Keratinocyte (primary cell): ENCODE data around the gene MUC4.

Experiments used
- EZH2 ChIP-seq: IDR thresholded peaks from one replicate; pipeline ENCODE4 v1.6.1; 2012; ENCODE audit warnings: inconsistent platforms, mild to moderate bottlenecking, low read length, moderate library complexity
- TF ChIP-seq, protein P1 (sequence below), 3 experiments: IDR thresholded peaks in 1 of 3; conservative IDR thresholded peaks in 1 of 3; optimal IDR thresholded peaks in 1 of 3; 2 replicates in 2 of 3; 3 replicates in 1 of 3; pipeline versions ENCODE3 to v1.5.1; 2011; ENCODE audit warnings: low read length in 3 of 3, mild to moderate bottlenecking in 3 of 3, moderate library complexity in 2 of 3, control low read depth in 1 of 3, inconsistent platforms in 1 of 3; ENCODE audit not compliant: insufficient read depth in 2 of 3; ENCODE audit errors: extremely low read depth in 1 of 3

DNA sequence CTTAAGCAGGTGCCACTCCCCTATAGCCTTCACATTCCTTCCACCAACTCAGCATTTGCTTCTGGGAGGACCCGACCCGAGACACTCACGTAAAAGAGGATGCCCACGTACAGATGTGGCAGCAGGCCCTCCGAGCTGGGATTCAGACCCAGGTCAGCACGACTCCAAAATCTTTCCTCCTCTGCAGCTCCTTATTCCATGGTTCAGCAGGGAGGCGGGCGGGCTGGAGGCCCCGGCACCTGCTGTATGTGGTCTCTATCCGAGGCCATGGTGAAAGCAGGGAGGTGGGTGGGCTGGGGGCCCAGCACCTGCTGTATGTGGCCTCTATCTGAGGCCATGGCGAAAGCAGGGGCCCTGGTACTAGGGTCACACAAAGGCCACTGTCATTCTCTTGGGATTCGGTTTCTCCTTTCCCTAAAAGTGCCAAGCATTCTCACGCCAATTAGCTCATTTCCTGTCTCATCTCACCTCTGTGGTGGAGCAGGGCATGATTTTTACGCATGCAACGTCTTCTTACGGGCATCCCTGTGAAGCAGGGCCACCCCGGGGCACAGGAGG, 5.9 kb upstream of the MUC4 start:
- TF ChIP-seq, protein P1, sequence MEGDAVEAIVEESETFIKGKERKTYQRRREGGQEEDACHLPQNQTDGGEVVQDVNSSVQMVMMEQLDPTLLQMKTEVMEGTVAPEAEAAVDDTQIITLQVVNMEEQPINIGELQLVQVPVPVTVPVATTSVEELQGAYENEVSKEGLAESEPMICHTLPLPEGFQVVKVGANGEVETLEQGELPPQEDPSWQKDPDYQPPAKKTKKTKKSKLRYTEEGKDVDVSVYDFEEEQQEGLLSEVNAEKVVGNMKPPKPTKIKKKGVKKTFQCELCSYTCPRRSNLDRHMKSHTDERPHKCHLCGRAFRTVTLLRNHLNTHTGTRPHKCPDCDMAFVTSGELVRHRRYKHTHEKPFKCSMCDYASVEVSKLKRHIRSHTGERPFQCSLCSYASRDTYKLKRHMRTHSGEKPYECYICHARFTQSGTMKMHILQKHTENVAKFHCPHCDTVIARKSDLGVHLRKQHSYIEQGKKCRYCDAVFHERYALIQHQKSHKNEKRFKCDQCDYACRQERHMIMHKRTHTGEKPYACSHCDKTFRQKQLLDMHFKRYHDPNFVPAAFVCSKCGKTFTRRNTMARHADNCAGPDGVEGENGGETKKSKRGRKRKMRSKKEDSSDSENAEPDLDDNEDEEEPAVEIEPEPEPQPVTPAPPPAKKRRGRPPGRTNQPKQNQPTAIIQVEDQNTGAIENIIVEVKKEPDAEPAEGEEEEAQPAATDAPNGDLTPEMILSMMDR (optimal IDR thresholded peaks at IDR 0.05 in 1 of 3, IDR thresholded peaks at IDR 0.05 in 1 of 3, conservative IDR thresholded peaks at IDR 0.05 in 1 of 3; ENCODE audit: extremely low read depth in 1 of 3, insufficient read depth in 2 of 3, low read length in 3 of 3), result no peak
- no peak for TF ChIP-seq EZH2
